ENCODE results near the gene ADAMTS13.
A peak's percentile ranks its signal among the peaks of the same experiment; 100 is the strongest.

ADAMTS13 gene

DNA sequence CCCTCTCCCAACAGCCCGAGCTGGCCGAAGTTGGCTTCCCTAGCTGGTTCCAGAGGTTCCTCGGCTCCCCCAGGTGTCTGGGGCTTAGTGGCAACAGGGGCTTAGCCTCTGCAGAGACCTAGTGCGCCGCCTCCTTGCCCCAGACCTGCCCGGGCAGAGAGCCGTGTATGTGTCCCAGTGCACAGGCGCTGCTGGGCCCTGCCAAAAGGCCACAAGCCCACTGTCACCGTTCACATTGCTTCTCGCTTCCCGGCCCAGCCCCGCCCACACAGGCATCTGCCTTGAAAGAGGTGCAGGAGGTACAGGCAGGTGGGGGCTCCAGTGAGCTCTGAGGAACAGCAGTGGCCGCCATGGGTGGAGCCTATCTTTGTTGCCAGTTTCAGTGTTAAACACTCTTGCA lies 35.1 kb downstream of the ADAMTS13 start:
- DNase-seq = no peak

- DNase-seq = no peak
These were observed 35.6 kb downstream of the ADAMTS13 start for GRCh38 chr9:133457748-133458147.

DNA sequence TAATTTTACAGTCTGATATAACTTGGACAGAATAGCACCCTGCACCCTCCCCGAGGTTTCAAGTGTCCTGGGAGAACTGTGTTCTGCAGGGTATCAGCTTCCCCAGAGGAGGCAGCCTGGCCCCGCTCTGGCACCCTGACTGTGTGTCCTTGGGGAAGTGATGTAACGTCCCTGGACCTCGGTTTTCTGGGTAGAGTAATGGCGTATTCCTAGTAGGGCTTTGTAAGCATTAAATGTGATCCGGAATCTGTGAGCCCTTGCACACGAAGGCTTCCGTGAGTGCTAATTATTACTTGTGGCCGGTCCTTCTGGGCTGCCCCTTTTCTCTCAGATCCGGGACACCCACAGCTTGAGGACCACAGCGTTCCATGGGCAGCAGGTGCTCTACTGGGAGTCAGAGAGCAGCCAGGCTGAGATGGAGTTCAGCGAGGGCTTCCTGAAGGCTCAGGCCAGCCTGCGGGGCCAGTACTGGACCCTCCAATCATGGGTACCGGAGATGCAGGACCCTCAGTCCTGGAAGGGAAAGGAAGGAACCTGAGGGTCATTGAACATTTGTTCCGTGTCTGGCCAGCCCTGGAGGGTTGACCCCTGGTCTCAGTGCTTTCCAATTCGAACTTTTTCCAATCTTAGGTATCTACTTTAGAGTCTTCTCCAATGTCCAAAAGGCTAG lies 36.6 kb downstream of the ADAMTS13 start:
- DNase-seq = peak; percentile 77

DNA sequence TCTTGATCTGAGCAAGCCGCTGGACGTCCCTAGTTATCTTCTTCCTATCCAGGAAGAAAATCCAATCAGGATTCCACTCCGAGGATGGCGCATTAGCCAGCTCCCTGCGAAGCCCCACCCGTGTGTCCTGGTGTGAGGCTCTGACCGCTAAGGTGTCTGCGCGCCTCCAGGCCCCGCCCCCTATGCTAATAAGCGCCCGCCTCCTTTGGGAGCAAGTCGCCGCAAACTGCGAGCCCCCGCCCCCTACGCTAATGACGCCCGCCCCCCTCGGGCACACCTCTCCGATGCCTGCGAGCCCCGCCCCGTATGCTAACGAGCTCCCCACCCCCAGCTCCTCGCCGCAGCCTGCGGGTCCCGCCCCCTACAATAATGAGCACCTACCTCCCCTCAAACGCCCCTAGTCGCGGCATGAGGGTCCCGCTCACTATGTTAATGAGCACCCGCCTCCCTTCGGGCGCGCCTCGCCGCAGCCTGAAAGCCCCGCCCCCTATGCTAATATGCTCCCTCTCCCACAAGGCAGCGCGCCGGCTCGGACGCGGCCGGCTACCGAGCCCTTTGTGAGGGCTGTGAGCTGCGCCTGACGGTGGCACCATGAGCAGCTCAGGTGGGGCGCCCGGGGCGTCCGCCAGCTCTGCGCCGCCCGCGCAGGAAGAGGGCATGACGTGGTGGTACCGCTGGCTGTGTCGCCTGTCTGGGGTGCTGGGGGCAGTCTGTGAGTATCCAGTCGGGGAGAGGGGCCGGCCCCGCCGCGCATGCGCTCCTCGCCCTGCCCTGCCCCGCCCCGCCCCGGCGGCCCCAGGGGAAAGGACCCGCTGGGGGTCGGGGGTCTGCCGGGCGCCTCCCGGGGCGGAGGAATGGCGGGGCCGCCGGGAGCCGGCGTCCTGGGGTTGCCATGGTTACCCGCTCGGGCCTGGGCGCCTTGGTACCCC lies 37.6 kb downstream of the ADAMTS13 start, which contains the start of gene CACFD1:
CACFD1 (plus strand) TSS at position 503 of the 929 bp plus-strand sequence; CDS start at position 592, 89 bp downstream.
- DNase-seq = peak; percentile 99

DNA sequence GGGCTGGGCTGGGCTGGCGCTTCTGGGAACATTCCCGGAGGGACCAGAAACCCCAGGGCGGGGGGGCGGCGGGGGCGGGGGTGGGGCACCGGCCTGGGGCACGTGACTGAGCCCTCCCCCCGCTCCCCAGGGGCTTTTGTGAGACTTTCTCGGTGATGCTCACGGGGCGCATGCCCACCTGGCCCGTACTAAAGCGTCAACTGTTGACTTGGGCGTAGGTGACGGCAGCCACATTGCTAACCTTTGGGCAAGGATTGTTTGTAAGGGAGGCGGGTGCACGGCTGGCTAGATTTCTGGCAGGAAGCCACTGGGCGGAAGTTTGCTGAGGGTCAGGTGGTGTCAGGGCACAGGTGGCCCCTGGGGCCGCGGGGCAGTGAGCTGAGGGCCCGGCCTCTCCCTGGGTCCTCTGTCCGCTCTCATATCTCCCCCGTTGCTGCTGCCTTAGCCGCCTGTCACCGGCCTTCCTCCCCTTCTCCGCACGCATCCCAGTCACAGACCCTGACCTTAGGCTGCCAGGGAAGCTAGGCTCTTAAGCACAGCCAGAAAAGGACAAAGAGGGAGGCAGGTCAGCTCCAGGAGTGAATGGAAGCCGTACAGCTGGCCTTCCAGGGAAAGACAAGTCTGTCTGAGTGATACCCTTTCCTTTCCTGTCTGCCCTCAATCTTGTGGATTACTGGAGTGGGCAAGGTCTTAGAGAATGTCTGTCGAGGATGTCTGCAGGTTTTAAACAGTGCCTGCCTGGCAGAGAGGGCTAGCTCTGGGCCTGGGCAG lies 38.4 kb downstream of the ADAMTS13 start:
- peak; percentile 96 for DNase-seq

DNA sequence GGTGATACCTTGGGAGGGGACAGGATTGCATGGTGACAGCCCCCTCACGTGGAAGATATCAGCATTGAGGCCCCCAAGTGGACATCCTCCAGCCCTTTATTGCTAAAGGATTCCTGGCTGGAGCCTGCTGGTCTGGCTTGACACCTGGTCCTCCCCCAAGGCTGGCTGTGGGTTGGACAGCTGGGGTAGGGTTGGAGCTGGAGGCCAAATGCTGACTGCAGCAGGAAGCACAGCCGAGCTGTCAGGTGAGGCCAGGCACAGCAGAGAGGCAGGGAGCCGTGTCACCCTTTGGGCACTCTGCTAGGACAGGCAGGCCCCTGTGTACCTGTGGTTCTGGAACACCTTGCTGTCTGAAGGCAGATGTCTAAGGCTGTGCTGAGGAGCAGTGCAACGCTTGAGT lies 39.8 kb downstream of the ADAMTS13 start:
- peak; percentile 43 for DNase-seq

- peak; percentile 50 for DNase-seq
These were observed 41.2 kb downstream of the ADAMTS13 start for GRCh38 chr9:133463234-133463863.

DNA sequence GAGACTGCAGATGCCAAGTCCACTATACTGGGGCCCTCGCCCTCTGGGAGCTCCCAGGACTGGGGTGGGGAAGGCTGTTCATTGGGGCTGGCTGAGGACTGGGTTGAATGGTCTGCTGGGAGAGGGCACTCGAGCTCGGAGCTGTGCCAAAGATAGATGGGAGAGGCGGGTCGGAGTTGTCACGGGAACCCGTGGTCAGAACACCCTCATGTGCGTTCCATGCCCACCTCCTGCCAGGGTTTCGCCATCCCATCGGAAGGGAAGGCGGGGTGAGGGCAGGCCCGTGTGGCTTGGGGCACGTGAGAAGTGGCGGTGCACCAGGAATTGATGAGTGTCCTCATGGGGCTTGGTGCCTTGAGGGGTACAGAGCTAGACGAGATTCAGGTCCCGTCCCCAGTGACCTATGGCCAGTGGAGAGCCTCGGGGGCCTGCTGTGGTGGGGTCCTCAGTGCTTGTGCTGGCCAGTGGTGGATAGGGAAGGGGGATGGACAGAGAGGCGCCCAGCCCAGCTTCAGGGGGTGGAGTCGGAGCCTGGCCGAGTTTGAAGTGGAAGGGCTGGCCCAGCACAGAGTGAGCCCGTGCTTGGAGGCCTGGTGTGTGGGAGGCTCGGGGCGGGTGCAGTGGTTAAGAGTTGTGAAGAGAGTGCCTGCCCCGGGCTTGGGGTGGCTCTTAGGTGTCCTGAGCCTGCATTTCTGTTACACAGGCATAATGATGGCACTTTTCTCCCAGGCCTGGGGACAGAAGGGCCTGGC lies 41.9 kb downstream of the ADAMTS13 start:
- DNase-seq = no peak

DNA sequence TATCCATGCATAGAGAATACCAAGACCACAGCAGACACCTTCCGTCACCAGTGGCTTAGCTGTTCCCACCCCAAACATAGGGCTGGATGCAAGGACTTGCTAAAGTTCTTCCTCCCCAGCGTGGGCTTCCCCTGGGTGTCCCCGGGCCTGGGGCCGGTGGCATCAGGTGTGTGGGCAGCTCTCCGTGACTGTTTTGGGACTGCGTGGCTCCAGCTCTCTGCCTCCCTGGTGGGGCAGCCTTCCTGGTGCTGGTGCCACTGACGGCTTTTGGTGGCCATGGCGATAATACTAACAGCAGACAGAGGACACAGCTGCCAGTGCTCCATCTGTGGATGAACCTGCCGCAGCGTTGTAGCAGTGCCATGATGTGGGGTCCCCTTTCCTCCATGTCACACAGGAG lies 42.5 kb downstream of the ADAMTS13 start:
- DNase-seq = no peak

DNA sequence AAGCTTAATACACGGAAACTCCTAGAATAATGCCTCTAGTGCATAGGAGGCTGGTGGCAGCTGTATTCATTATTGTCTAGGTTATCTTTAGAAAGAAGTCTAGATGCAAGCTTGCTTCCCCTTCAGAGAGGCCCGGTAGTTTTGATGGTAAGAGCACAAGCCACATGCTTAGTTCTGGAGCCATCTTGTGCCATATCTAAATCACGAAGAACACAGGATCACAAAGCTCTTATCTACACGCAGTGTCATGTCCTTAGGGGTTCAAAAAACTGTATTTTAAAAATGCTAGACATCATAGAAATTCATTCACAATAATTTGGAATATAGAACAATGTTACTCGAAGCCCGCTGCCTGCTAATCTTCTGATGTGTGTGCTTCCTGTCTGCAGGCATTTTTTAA lies 43.8 kb downstream of the ADAMTS13 start:
- DNase-seq = no peak

GRCh38 chr9:133467101-133467500 lies 44.9 kb downstream of the ADAMTS13 start:
- no peak for DNase-seq

GRCh38 chr9:133468374-133468773 lies 46.2 kb downstream of the ADAMTS13 start:
- DNase-seq = no peak

DNA sequence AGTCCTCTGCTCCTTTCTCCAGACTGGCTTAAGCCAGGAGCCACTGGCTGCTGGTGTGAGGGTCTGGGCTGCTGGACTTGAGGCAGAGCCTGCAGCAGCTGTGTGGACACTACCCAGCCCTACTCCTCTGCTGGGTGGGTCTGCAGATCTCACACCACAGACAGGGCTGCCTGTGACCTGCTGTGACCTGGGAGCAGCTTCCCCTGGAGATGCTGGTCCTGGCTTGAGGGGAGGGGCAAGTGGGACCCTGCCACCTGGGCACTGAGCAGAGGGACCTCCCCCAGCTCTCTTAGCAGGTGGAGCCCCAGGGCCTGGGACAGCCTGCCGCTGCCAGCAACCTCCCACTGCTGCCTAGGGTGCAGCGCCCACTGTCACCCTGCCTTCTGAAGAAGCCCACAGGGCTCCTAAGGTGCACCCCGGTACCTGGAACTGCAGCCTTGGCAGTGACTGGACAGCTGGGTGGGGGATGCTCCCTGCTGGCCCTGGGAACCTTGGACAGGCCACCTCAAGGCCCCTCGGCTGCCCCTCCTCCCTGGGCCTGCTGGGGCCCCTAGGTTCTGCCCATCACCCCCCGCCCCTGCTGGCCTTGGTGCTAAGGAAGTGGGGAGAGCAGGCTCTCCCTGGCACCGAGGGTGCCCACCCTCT lies 46.7 kb downstream of the ADAMTS13 start:
- DNase-seq = no peak

- no peak for DNase-seq
These were observed 48.3 kb downstream of the ADAMTS13 start for GRCh38 chr9:133470427-133470924.

DNA sequence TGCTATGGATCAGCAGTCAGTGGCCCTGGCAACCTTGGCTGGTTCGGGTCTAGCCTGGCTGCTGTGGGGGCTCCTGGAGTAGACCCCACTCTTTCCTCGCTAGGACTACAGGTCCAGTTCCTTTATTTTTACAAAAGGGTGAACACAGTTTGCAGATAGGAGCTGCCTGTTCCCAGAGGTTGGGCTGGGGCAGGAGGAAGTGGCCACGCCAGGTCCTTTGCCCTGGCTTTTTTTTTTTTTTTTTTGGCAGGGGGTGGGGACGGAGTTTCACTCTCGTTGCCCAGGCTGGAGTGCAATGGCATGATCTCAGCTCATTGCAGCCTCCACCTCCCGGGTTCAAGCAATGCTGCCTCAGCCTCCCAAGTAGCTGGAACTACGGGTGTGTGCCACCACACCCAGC lies 48.8 kb downstream of the ADAMTS13 start:
- DNase-seq = no peak

- DNase-seq = peak; percentile 38
These were observed 49.5 kb downstream of the ADAMTS13 start for GRCh38 chr9:133471551-133472276.

- DNase-seq = no peak
These were observed 50.1 kb downstream of the ADAMTS13 start for GRCh38 chr9:133472277-133472645.

- DNase-seq = no peak
These were observed 50.7 kb downstream of the ADAMTS13 start for GRCh38 chr9:133472753-133473378.

DNA sequence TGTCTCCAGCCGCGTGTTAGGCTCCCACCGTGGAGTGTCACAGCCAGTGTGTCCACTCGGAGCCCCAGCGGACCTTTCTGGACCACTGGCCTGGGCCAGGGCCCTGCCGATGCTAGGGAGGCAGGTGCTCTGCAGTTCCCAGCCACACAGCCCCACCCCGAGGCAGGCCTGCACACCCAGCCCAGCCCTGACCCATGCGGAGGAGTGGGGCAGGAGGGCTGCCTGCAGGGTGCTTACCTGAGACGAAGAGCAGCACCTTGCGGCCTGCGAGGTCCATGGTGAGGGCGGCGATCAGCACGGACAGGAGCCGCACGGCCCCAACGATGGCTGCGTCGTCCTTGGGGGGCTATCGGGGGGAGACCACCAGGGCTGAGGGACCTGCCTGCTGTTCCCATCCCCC lies 51.6 kb downstream of the ADAMTS13 start:
- DNase-seq = no peak

DNA sequence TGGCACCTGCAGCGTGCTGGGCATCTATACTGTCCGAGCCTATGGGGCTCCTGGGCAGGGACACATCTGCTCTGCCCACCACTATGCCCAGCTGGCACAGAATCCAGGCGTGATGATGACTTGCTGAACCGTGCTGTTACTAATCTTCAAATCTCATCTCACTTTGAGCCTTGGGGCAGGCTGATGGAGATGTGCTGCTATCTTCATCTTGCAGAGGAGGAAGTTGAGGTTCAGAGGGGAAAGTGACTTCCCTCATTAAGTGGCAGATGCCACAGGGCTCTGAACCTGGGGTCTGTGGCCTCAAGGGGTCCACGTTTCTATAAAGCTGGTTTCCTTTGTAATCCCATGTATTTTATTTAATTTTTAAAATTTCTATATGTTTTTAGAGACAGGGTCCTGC lies 52.0 kb downstream of the ADAMTS13 start:
- DNase-seq = no peak

Measured in DMS53 (cell line).